ENCODE measurements around the gene ROPN1L. TPM values are rescaled to one million over a fixed set of nuclear protein-coding genes. Genes with fewer than 3 reads are reported as not detected.
A peak's percentile ranks its signal among the peaks of the same experiment; 100 is the strongest.

The ROPN1L gene
- polyA plus RNA-seq, 10 donors = 0.11 to 0.27 (median 0.16) TPM; not detected in 7

DNA sequence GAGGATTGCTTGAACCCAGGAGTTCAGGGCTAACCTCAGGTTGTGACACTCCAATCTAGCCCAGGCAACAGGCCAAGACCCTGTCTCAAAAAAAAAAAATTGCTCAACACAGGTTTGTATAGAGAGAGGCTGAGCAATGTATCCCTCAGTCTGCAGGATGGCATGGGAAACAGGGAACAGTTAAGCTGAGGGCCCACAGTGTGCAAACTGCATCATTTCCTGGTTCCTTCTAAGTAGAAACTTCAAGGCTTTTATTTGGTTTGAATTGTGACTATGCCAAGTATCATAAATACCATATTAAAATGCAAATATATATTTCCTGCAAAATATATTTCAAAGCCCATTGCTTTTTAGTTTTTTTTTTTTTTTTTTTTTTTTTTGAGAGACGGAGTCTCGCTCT lies 13.7 kb upstream of the ROPN1L start:
- DNase-seq = no peak

DNA sequence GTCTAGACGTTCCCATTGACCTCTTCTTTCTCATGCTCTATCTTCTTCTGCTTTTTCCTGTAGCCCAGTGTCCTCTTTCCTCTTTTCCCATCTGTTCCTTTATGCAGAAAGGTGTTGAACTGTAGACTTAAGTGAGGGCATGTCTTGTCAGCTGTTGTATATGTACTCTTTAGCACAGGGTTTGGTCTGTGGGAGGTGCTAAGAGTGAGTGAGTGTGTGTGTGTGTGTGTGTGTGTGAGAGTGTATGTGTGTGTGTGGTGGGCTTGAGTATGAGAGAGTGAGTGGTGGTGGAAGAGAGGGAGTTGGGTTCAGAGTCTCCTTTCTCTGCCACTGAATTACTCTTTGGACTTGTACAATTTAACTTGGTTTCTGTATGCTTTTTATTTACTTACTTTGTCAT lies 10.3 kb upstream of the ROPN1L start:
- no peak for DNase-seq

DNA sequence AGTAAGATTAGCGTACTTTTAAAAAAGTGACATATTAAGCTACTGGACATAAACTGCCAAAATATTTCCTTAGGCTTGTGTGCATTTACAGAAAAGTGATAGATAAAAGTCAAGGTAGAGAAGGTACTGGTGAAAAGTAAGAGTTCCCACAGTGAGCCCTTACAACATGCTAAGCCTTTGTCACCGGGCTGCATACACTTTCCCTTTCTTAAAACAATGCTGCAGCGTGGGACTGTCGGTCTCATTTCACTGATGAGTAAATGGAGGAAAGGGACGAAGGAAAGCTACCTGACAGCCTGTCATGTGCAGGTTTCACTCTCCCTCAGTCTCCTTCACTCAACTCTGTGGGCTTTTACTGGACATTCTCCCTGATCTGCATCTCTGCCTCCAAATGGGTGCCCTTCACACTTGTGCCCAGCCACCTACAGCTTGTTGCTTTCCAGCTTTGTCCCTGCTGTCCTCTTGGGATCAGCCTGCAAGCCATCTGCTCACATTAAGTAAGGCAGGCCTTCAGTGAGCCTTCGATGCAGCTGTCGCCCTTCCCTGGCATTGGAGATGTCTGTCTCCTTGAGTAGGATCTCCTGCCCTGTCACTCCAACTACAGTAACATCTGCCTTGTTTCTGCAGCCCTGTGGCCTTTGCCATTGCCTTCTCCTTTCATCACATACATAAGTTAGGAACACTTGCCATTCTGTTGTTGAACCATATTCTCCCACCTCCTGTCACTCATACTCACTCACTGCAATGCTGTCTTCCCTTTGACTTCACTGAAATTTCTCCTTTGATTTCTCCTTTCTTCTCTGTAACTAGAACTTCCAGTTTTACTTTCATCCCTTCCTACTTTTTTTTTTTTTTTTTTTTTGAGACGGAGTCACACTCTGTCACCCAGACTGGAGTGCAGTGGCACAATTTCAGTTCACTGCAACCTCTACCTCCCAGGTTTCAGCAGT lies 9.3 kb upstream of the ROPN1L start:
- peak in 2 of 3 donors; percentile 26 to 47 for DNase-seq

DNA sequence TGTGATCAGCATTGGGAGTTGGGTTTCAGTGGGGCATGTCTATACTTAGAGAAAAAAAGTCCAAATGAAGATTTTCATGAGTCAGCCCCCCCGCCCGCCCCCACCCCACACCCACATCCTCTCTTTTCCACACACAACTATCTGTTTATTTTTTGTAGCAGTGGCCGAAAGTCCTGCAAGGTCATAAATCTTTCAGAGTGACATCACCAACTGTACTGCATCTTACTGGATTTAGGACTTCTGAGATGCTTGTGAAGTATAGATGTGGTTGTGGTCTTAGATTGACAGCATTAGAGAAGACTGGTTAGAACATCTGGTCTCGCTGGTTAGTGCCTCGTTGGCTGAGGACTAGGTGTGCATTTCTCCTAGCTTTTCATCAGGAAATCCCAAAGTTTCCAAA lies 7.3 kb upstream of the ROPN1L start:
- no peak for DNase-seq

DNA sequence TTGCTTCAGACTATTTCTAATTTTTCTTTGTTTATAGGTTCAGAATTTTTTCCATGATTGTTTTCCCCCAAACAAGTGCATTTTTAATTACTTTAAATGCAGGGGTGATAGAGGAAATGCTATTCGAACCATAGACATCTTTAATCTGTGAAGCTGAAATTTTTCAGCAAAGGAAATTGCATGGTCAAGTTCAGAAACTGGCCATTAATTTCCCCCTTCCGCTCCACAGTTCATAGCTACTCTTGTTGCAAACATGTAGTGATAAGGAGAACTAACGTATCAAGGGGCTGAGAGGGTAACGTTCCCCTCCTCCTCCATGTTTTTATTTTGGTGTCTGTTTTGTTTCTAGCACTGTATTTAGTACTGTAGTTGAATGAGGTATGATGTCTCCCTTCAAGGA lies 3.4 kb upstream of the ROPN1L start:
- no peak for DNase-seq

DNA sequence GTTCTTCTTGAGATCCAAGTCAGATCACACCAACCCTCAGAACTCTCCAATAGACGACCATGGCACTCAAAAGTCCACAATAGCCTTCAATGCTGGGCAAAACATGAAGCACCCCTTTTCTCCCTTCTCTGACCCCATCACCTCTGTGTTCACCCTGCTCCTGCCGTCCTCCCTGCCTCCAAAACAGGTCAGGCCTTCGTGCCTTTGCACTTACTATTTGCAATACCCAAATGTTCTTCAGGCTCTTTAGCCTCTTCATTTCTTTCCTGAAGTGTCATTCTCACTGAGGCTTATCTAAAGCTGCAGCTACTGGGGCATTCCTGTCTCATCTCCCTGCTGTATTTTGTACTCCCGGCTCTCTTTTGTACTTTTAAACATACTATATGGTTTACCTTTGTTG lies 2.0 kb upstream of the ROPN1L start:
- DNase-seq = no peak

DNA sequence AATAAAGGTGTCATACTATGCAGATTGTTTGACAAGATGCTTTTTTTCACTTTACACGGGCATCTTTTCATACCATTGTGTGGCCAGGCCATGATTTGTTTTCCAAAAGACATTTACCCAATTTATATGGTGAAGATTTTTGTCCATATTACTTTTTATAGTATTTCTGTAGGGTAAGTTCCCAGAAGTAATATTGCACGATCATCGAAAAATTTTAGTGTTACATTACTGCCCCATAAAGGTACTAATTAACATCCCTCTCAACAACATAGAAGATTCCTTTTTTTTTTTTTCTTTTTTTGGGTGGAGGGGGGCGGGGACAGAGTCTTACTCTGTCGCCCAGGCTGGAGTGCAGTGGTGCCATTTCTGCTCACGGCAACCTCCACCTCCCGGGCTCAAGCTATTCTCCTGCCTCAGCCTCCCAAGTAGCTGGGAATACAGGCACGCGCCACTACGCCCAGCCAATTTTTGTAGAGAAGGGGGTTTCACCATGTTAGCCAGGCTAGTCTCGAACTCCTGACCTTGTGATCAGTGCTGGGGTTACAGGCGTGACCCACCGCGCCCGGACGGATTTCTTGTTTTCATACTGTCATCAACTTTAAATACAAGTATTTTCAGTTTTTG lies 1.2 kb upstream of the ROPN1L start:
- no peak for DNase-seq

DNA sequence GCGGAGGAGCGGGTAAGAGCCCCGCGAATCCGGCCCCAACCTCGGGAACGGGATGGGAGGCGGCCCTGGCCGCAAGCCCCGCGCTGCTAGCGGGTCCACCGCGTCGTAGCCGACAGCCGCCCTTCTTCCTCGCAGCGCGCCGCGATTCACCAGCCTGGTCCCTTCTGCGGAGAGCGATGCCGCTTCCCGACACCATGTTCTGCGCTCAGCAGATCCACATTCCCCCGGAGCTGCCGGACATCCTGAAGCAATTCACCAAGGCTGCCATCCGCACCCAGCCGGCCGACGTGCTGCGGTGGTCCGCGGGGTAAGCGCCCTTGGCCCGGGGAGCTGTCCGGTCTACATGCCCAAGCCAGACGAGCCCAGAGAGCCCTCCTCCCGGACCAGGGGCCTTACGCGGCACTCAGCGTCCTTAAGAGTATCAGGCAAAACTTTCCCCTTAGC lies 335 bp downstream of the ROPN1L start:
- DNase-seq = no peak

DNA sequence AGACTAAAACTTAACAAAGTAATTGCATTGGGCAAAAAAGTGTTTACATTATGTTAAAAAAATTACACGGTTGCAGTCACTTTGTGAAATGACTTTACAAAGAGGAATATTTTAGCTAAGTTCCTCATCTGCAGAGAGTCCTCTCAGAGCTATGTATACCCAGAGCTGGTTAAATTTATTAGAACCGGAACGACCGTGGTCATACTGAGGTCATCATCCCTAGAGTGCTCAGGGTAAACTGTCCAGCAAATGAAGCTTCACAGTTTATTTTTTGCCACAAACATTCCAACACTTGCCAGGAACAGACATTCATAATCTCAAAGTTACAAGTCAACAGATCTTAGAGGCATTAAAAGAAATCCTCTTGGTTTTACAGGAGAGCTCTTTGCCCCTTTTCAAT lies 897 bp downstream of the ROPN1L start:
- no peak for DNase-seq

DNA sequence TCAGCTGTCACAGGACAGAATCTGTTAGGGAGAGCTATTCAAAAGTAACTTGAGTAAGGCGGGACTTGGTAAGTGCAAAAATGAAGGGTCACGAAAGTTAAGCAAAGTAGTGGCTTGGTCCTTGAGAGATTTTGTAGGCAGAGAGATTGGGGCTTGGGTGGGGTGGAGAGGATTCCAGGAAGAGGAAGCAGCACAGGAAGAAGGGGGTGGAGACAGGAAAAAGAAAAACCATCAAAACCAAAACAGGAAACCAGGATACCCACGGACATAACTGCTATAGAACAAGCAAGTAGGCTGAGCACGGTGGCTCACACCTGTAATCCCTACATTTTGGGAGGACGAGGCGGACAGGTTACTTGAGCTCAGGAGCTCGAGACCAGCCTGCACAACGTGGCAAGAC lies 3.7 kb downstream of the ROPN1L start:
- DNase-seq = no peak

DNA sequence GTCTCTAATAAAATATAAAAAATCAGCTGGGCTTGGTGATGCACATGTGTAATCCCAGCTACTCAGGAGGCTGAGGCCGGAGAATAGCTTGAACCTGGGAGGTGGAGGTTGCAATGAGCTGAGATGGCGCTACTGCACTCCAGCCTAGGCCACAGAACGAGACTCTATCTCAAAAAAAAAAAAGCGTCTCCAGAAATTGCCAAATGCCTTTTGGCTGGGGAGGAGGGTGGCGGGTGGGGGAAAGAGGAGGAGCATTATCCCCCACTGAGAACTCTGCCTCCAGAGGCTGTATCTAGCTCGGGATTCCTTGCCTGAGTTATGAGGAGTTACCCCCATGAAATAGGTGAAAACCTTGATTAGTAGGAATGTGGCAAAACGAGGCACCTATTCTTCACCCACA lies 4.8 kb downstream of the ROPN1L start:
- DNase-seq = no peak

DNA sequence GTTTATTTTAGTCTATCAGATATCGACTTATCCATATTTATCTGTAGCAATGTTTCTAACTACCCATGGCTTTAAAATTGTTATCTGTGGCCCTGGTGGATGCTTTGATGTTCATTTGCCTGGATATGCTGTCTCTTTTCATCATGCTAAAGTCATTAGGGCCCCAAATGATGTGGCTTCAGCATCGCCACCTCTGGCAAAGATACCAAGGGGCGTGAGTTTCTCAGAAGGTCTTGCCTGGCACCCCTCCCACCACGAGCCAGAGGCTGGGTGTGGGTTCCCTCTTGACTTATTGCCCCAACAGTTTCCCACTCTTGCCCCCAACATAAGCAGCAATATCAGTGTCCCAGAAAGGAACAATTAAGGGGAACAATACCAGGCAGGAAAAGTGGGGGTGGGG lies 5.4 kb downstream of the ROPN1L start:
- no peak for DNase-seq

DNA sequence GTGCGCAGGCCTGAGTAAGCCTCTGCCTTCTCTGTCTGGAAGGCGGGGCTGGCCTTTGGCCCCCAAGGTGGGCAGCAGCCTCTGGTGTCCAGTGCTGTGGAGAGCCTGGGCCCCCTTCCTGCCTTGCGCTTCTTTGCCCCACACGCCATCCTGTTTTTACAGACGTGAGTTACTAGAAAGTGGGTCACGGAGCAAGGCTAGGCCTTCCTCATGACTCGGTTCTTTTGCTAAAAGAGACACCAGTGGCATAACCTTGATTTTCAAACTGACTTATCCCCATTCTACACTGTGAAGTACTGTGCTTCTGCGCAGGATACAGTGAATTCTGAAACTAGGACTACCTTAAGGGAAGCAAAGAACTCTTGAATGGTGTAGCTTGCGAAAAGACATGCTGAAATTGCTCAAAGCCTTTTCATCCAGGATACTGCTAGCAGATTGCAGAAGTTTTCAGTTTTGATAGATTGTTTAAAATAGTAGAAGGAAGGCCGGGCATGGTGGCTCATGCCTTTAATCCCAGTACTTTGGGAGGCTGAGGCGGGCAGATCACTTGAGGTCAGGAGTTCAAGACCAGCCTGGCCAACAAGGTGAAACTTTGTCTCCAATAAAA lies 7.2 kb downstream of the ROPN1L start:
- no peak for DNase-seq

DNA sequence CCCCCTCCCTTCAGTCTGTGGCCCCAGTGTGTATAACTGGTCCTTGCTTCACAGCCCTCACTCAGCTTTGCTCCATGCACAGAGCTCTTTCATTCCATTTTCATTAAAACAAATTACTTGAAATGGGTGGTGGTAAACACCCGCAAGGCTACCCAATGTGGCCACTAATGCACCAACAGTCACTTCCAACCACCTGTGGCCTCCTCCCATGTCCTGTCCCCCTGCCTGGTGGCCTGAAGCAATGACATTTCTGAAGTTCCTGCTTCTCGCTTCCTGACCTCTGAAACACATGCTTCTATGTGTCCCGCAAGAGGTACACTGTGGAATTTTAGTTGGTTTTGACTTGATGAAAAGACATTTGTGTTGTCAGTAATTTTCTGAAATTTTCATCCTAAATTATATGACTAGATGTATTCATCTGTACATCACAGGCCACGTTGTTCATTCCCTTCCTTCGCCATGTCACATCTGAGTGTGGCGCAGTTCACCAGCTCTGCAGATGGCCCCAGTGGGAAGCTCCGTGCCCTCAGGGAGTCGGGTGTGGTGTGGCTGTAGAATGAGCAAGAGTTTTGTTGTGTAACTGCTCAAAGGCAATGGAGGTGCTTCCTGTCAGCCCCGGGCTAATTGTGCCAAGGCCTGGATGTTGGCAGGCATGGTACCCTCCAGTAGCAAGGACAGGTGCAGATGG lies 9.6 kb downstream of the ROPN1L start:
- DNase-seq = no peak

DNA sequence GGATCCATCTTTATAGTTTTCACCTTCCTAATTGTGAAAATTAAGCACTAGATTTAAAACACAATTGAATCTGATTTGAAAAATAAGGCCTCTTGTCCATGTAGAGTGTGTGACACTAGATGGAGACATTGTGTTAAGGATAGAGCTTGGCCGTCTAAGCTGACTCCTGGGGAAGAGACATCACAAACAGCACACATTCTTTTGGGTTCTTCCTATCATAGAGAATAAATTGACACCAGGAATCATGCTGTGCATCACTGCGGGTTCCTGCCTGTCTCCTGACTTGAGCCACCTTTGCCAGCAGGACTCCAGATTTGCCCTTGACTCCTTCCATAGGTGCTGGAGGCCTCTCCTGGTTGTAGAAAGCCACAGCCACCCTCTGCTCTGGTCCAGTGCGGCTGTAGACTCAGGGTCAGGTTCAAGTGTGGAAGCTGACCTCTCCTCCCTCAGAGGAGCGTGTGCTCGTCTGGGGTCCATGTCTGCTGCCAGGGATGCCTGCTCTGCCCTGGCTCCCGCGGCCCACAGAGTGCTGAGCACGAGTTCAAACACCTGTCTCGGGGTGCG lies 11.2 kb downstream of the ROPN1L start:
- DNase-seq = peak; percentile 76 to 87 (median 79)

DNA sequence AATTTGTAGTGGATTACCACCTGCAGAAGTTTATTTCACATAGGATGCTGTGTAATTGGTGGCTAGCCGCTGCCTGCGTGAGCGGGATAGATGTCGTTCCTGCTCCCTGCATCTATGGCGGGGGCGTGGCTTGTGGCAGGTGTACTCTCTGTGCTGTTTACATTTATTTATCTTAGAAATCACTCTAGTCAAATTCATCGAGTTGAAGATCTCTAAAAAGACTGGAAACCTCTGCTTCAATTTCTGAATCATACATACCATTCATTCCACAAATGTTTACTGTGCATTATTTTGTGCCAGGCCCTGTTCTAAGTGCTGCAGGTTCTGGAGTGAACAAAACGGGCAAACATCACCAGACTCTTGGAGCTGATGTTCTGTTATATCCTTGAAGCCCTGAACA lies 11.9 kb downstream of the ROPN1L start:
- no peak for DNase-seq

DNA sequence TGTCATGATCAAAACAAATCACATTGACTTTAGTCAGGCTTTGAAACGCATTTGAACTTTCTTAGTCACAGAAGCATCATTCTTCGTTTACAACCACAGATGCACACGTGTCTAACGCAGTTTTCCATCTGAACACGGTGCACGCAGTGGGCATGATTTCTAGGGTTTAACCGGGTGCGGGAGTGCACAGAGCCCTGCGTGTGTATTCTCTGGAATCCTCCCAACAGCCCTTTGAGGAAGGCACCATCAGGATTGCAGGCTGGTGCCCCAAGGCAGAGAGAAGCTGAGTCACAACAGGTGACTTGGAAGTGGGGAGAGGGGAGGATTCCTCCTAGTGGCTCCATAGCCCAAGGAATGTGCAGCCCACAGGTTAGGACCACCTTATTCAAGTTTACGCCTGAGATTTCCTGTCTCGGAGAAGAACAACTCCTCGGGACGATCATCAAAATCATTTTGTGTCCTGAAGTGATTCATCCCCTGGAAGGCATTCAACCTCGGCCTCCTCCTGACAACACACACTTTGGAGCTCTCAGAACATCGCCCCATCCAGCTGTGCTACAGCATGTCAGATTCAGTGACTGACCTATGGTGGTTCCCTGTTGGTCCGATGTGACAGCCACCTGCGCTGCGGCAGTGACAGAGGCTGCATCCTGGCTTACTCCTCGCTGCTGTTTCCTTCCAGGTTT lies 13.1 kb downstream of the ROPN1L start:
- peak in 2 of 3 donors; percentile 39 to 62 for DNase-seq

DNA sequence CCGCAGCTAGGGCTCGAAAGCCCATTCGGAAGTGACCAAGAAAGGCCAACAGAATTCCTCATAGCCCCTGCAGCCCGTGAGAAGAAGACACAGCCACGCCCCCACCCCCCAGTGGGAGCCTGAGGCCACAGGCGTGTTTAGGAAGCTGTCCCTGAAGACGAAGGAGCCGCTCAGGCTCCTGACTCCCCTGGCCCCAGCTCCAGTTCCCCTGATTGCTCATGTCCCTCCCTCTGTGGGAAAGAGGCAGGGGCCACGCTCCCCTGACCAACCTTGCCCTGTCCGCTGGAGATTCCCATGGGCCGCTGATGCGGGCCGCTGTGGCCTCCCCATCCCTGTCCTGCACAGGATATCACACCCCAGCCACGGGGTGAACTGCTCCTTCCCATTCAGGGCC lies 13.6 kb downstream of the ROPN1L start:
- no peak for DNase-seq

DNA sequence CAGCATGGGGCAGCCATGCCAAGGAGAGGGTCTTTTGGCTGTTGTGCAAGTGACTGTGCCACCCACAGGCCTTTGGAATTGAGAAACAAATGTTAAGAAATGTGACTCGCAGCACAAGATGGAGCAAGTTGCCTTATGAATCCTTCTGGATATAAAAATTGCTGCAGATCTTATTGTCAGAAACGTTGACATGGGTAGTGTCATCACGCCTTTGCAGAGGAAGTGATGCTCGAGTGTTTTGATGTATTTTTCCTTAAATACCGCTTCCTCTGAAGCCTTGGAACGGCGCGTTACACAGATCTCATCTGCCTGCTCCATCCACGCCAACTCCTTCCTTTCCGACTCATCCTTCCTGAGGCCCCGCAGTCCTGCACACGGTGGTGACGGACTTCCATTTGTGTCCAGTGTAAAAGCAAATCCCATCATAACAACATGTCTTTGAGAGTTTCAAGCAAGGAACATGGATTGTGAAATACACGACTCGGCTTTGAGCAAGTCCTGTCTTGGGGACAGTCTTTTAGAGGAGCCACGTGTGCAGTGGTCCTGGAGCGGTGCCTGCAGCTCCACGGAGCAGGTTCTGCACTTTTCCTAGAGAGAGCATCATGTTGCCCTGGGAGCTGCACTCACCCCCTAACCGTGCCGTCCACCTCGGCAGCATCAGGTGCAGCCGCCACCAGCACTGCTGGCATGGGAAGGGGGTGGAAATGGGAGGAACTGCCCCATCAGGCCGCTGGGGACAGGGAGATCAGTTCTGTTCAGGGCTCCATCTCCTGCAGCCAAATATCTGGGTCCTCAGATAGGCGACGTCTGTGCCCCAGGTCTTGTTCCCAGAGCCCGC lies 15.1 kb downstream of the ROPN1L start:
- peak in 1 of 3 donors; percentile 65 for DNase-seq

Data from muscle of back (tissue), 11 donors.